GM21786 (cell line): ENCODE results near the gene LTBP4.
"Not testable (repeated sequence)": the region's sequence is repeated elsewhere in the genome, so short reads cannot be mapped to it uniquely, and the experiment has no call there.

Experiments
- ATAC-seq: cut with Tn5 transposase; IDR thresholded peaks from one replicate; pipeline ENCODE4 v1.9.1; 2021; ENCODE audit not compliant: unreplicated experiment

LTBP4 gene

GRCh38 chr19:40611096-40611495 is 9.9 kb downstream of the LTBP4 start:
- no peak for ATAC-seq

- ATAC-seq = no peak
These were observed 10.9 kb downstream of the LTBP4 start for GRCh38 chr19:40611900-40612698.

- no peak for ATAC-seq
These were observed 11.9 kb downstream of the LTBP4 start for GRCh38 chr19:40612831-40613689.

- ATAC-seq = no peak
These were observed 12.8 kb downstream of the LTBP4 start for GRCh38 chr19:40613690-40614621.

GRCh38 chr19:40614622-40615411 is 13.6 kb downstream of the LTBP4 start:
- ATAC-seq = no peak

GRCh38 chr19:40616178-40616577 is 15.0 kb downstream of the LTBP4 start:
- ATAC-seq = no peak

- no peak for ATAC-seq
These were observed 15.8 kb downstream of the LTBP4 start for GRCh38 chr19:40616941-40617340.

- ATAC-seq = no peak
These were observed 16.8 kb downstream of the LTBP4 start for GRCh38 chr19:40617961-40618360.

GRCh38 chr19:40619333-40620160 is 18.4 kb downstream of the LTBP4 start:
- ATAC-seq = no peak

GRCh38 chr19:40620161-40620485 is 19.0 kb downstream of the LTBP4 start:
- ATAC-seq = no peak

GRCh38 chr19:40621283-40621682 is 20.1 kb downstream of the LTBP4 start:
- ATAC-seq = no peak

- no peak for ATAC-seq
These were observed 21.0 kb downstream of the LTBP4 start for GRCh38 chr19:40621966-40622772.

- no peak for ATAC-seq
These were observed 21.6 kb downstream of the LTBP4 start for GRCh38 chr19:40622773-40623075.

GRCh38 chr19:40623403-40624251 is 22.5 kb downstream of the LTBP4 start:
- no peak for ATAC-seq

- ATAC-seq = not testable (repeated sequence)
These were observed 23.4 kb downstream of the LTBP4 start for GRCh38 chr19:40624369-40625153.

GRCh38 chr19:40625406-40626120 is 24.4 kb downstream of the LTBP4 start:
- no peak for ATAC-seq

- no peak for ATAC-seq
These were observed 25.7 kb downstream of the LTBP4 start for GRCh38 chr19:40626918-40627317.
